ENCODE measurements around the gene TAF13. TPM values are rescaled to one million over a fixed set of nuclear protein-coding genes. Genes with fewer than 3 reads are reported as not detected.

Gene TAF13
- total and polyA plus RNA-seq, 2 of the 4 experiments (the other 2 are of a cell fraction) = 13.1 to 42.5 TPM

DNA sequence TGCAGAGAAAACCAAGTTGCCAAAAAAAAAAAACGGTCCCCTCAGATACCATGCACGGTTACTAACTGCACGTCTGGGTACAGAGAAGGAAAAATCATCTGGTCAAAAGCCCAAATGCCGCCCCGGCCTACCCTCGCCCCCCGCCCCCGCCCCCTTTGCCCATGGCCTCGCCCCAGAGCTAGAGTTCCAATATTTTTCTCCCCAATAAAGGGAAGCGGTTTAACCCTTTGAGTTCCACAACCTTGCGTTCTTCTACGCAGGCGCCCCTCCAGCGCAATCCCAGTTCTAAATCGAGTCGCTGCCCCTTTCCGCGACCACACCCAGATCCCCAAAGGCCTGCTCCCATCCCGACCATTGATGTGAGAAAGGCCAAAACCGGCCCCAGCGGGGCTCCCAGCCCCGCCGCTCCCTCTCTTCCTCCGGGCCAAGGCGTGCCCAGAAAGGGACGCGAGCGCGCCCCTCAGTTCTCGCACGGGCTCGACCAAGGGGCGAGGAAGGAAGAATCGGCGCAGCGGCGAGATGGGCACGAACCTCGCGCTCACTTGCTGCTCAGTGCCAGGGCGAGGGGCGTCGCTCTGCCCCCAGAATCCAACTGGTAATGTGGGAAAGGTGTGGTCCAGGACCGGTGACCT is 34.7 kb downstream of the TAF13 start:
- peak; percentile 40 for ATAC-seq (ENCODE audit: low read depth)
- H4K91ac ChIP-seq (ENCODE audit: insufficient read depth, low read depth, low read length) = no peak overlapping the region

More for the DNA sequence above, 34.7 kb downstream of the TAF13 start:
- Histone ChIP-seq H3K9ac (ENCODE audit: low read depth, low read length) (peak overlapping the region; percentile 87), H4K20me1 (ENCODE audit: insufficient read depth, low read length) (peaks cover 5% of the 10 kb centered on the region; the same call in 1 of the 2 replicates), H3K4me3 (ENCODE audit: insufficient read depth, low read depth, low read length) (peak overlapping the region; percentile 99), H3K79me1 (ENCODE audit: low read depth in 1 of 2, low read length in 2 of 2) (peaks cover 0 to 24% of the 10 kb centered on the region in 2 experiments; a peak in 2 of 4 replicates), H2AK5ac (ENCODE audit: low read depth, low read length) (0 out of 2 replicates have a peak overlapping the region, but pooled peaks have one; percentile 38), H3K9me1 (ENCODE audit: insufficient read depth, low read length) (peaks cover 3% of the 10 kb centered on the region; the same call in 1 of the 2 replicates), H3K9me3 (ENCODE audit: control insufficient read depth, insufficient read depth, low read length) (no peaks in the 10 kb centered on the region), H3K14ac (replicated peaks; ENCODE audit: low read depth, low read length) (peak overlapping the region; percentile 24; the same call in 1 of the 2 replicates), H3K4me2 (ENCODE audit: low read depth, low read length) (peak overlapping the region; percentile 98), H3K4me1 (ENCODE audit: control insufficient read depth, insufficient read depth, low read length) (no peaks in the 10 kb centered on the region; the same call in 1 of the 2 replicates), H3K23ac (ENCODE audit: low read depth, low read length) (peak overlapping the region; percentile 28; the same call in 1 of the 2 replicates), H2AFZ (replicated peaks; ENCODE audit: low read length, poor library complexity) (peak overlapping the region; percentile 91), H4K5ac (ENCODE audit: low read depth, low read length) (peak overlapping the region; percentile 40; the same call in 1 of the 2 replicates), H3K56ac (ENCODE audit: extremely low read depth, insufficient read depth, low read length) (peak overlapping the region; percentile 60; the same call in 1 of the 2 replicates), H2BK20ac (ENCODE audit: low read depth, low read length) (no peak overlapping the region), H3K18ac (ENCODE audit: low read depth, low read length) (peak overlapping the region; percentile 24; the same call in 1 of the 2 replicates), H3K36me3 (ENCODE audit: control insufficient read depth, insufficient read depth, low read length) (no peaks in the 10 kb centered on the region), H3K4ac (ENCODE audit: low read depth, low read length) (0 out of 2 replicates have a peak overlapping the region, but pooled peaks have one; percentile 4), H2BK5ac (ENCODE audit: low read depth, low read length, poor library complexity, severe bottlenecking) (peak overlapping the region; percentile 40), H2BK15ac (ENCODE audit: low read depth, low read length) (no peak overlapping the region), H3K27ac (ENCODE audit: insufficient read depth, low read length) (peak overlapping the region; percentile 74), H2AK9ac (replicated peaks; ENCODE audit: low read depth, low read length, poor library complexity) (peak overlapping the region; percentile 87), H2BK120ac (ENCODE audit: low read depth, low read length) (no peak overlapping the region), H4K8ac (ENCODE audit: low read depth in 2 of 2, low read length in 2 of 2) (peak overlapping the region in 1 of 2 experiments; percentile 68; a peak in 2 of 4 replicates), H3K27me3 (ENCODE audit: control insufficient read depth, insufficient read depth, low read length) (no peaks in the 10 kb centered on the region)
- in situ Hi-C loops (cut with MboI; ENCODE audit: low sequenced_read_pairs) = no loop called here
- no peak for DNase-seq
- 0% methylated on average over 2 of the region's 44 CpGs; no CpG with 5 or more reads in 1 of the 2 experiments for WGBS, 2 experiments (ENCODE audit: extremely low coverage in 2 of 2, insufficient read length in 1 of 2)
- TF ChIP-seq NFE2L2 (IDR thresholded peaks at IDR 0.05; ENCODE audit: low read depth, low read length) = no peak
- TF ChIP-seq, protein P1, sequence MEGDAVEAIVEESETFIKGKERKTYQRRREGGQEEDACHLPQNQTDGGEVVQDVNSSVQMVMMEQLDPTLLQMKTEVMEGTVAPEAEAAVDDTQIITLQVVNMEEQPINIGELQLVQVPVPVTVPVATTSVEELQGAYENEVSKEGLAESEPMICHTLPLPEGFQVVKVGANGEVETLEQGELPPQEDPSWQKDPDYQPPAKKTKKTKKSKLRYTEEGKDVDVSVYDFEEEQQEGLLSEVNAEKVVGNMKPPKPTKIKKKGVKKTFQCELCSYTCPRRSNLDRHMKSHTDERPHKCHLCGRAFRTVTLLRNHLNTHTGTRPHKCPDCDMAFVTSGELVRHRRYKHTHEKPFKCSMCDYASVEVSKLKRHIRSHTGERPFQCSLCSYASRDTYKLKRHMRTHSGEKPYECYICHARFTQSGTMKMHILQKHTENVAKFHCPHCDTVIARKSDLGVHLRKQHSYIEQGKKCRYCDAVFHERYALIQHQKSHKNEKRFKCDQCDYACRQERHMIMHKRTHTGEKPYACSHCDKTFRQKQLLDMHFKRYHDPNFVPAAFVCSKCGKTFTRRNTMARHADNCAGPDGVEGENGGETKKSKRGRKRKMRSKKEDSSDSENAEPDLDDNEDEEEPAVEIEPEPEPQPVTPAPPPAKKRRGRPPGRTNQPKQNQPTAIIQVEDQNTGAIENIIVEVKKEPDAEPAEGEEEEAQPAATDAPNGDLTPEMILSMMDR (conservative IDR thresholded peaks at IDR 0.05; ENCODE audit: low read depth, low read length) = no peak
- no peak for TF ChIP-seq MXI1 (IDR thresholded peaks at IDR 0.05; ENCODE audit: borderline replicate concordance, low read depth, low read length)
- TF ChIP-seq FOS (IDR thresholded peaks at IDR 0.05; ENCODE audit: low read depth, low read length) = no peak
- no peak for TF ChIP-seq BHLHE40 (IDR thresholded peaks at IDR 0.05; ENCODE audit: low read depth, low read length)
- TF ChIP-seq RFX5 (IDR thresholded peaks at IDR 0.05; ENCODE audit: low read depth, low read length) = no peak
- no peak for TF ChIP-seq CEBPB (IDR thresholded peaks at IDR 0.05; ENCODE audit: low read depth, low read length)
- intact Hi-C loops (cut with micrococcal nuclease) = no loop called here
- ChIA-PET CTCF (interaction anchor here (0.5 to 1.5 kb wide), 2 partner anchors 59 to 162 kb away, joined by 3 to 4 read pairs; no protein-coding TSS in a partner anchor), POLR2A (ENCODE audit: unreplicated experiment) (no interaction called here)
- dilution Hi-C loops (cut with HindIII; ENCODE audit: low sequenced_read_pairs, unreplicated experiment) = no loop called here
- no TSS peak for BruUV-seq (replicated peaks)

Data from IMR-90 (cell line).